GM23338 (cell line): ENCODE results near the gene MAP2K5. TPM values are rescaled to one million over a fixed set of nuclear protein-coding genes. Genes with fewer than 3 reads are reported as not detected.

Source experiments
- ATAC-seq: fragments of 200-7000 bp; cut with Tn5 transposase; 3 replicates; pipeline ENCODE4 v1.9.1; 2020
- DNase-seq: peaks from one replicate; pipeline ENCODE4 v3.0.0-alpha.2; 2015; ENCODE audit warnings: low spot score
- H2AFZ ChIP-seq: fragments of 200-600 bp; sonication (generic); 2 replicates; pipeline ENCODE4 v1.8.0; 2016; ENCODE audit warnings: antibody characterized with exemption, mild to moderate bottlenecking, moderate library complexity
- H3F3A ChIP-seq: fragments of 200-600 bp; sonication (generic); replicated peaks from 2 replicates; pipeline ENCODE4 v1.8.0; 2017; ENCODE audit warnings: antibody characterized with exemption, mixed run types, low read depth
- H3K27ac ChIP-seq: fragments of 200-600 bp; sonication (generic); 2 replicates; pipeline ENCODE4 v1.6.1; 2016; ENCODE audit warnings: low read depth
- H3K27me3 ChIP-seq: fragments of 200-600 bp; sonication (generic); 2 replicates; pipeline ENCODE4 v1.8.0; 2016; ENCODE audit warnings: mild to moderate bottlenecking, mixed run types, moderate library complexity; ENCODE audit not compliant: insufficient read depth
- H3K36me3 ChIP-seq: fragments of 200-600 bp; sonication (generic); 2 replicates; pipeline ENCODE4 v1.8.0; 2016; ENCODE audit warnings: mild to moderate bottlenecking; ENCODE audit not compliant: insufficient read depth
- H3K4me1 ChIP-seq: fragments of 200-600 bp; sonication (generic); 2 replicates; pipeline ENCODE4 v1.8.0; 2016; ENCODE audit warnings: mild to moderate bottlenecking, moderate library complexity; ENCODE audit not compliant: insufficient read depth
- H3K4me2 ChIP-seq: fragments of 200-600 bp; sonication (generic); 2 replicates; pipeline ENCODE4 v1.7.1; 2017; ENCODE audit warnings: mixed run types
- H3K4me3 ChIP-seq: fragments of 200-600 bp; sonication (generic); 2 replicates; pipeline ENCODE4 v1.6.1; 2016; ENCODE audit warnings: mixed run types
- H3K79me2 ChIP-seq: fragments of 200-600 bp; sonication (generic); replicated peaks from 2 replicates; pipeline ENCODE4 v1.8.0; 2017; ENCODE audit warnings: mild to moderate bottlenecking; ENCODE audit not compliant: insufficient read depth
- H3K9me2 ChIP-seq: fragments of 200-600 bp; sonication (generic); 2 replicates; pipeline ENCODE4 v1.8.0; 2017; ENCODE audit not compliant: insufficient read depth
- H4K20me1 ChIP-seq: fragments of 200-600 bp; sonication (generic); replicated peaks from 2 replicates; pipeline ENCODE4 v1.8.0; 2017; ENCODE audit warnings: mild to moderate bottlenecking; ENCODE audit not compliant: insufficient read depth
- H3K27ac Mint-ChIP-seq: 2 replicates; pipeline ENCODE4 v1.8.0; 2020; ENCODE audit warnings: inconsistent platforms, mild to moderate bottlenecking, moderate library complexity, mixed read lengths
- H3K27me3 Mint-ChIP-seq: 3 replicates; pipeline ENCODE4 v1.8.0; 2022; ENCODE audit warnings: low read depth, mild to moderate bottlenecking, moderate library complexity, mixed read lengths, inconsistent platforms; ENCODE audit not compliant: insufficient read depth, poor library complexity
- H3K36me3 Mint-ChIP-seq: 3 replicates; pipeline ENCODE4 v1.8.0; 2021; ENCODE audit warnings: low read depth, mild to moderate bottlenecking, inconsistent platforms, moderate library complexity, mixed read lengths
- H3K4me1 Mint-ChIP-seq: 3 replicates; pipeline ENCODE4 v1.8.0; 2020; ENCODE audit warnings: mild to moderate bottlenecking, inconsistent platforms, mixed read lengths
- H3K4me3 Mint-ChIP-seq: 3 replicates; pipeline ENCODE4 v1.8.0; 2021; ENCODE audit warnings: moderate library complexity, mild to moderate bottlenecking, inconsistent platforms, mixed read lengths
- H3K9me3 Mint-ChIP-seq: 3 replicates; pipeline ENCODE4 v1.8.0; 2020; ENCODE audit warnings: moderate library complexity, mild to moderate bottlenecking, inconsistent platforms, mixed read lengths
- CREB1 ChIP-seq: fragments of 250-450 bp; sonication (Bioruptor Pico); IDR thresholded peaks from 2 replicates; pipeline ENCODE4 v1.5.0; 2020; ENCODE audit warnings: low read depth, mild to moderate bottlenecking, moderate library complexity
- EZH2 ChIP-seq: fragments of 200-600 bp; sonication (generic); IDR thresholded peaks from one replicate; pipeline ENCODE4 v1.8.0; 2017; ENCODE audit warnings: antibody characterized with exemption, mild to moderate bottlenecking, low read depth; ENCODE audit not compliant: unreplicated experiment
- EZH2phosphoT487 ChIP-seq: fragments of 200-600 bp; sonication (generic); IDR thresholded peaks from one replicate; pipeline ENCODE4 v1.8.1; 2018; ENCODE audit warnings: antibody characterized with exemption; ENCODE audit not compliant: unreplicated experiment
- JUNB ChIP-seq: IDR thresholded peaks from one replicate; pipeline ENCODE4 v1.6.1; 2016; ENCODE audit warnings: antibody characterized with exemption; ENCODE audit not compliant: unreplicated experiment
- NANOG ChIP-seq: IDR thresholded peaks from 2 replicates; pipeline ENCODE4 v1.6.1; 2016; ENCODE audit warnings: antibody characterized with exemption, borderline replicate concordance
- POLR2AphosphoS5 ChIP-seq: IDR thresholded peaks from 2 replicates; pipeline ENCODE4 v1.6.1; 2016; ENCODE audit warnings: antibody characterized with exemption, low read depth
- REST ChIP-seq: IDR thresholded peaks from one replicate; pipeline ENCODE4 v1.6.1; 2018; ENCODE audit warnings: antibody characterized with exemption; ENCODE audit not compliant: unreplicated experiment
- STAT1 ChIP-seq: IDR thresholded peaks from one replicate; pipeline ENCODE4 v1.6.1; 2016; ENCODE audit warnings: antibody characterized with exemption; ENCODE audit not compliant: unreplicated experiment
- ZNF114 ChIP-seq: fragments of 250-450 bp; sonication (Bioruptor Pico); IDR thresholded peaks from 2 replicates; pipeline ENCODE4 v1.5.0; 2020; ENCODE audit warnings: mild to moderate bottlenecking, moderate library complexity
- ZNF331 ChIP-seq: fragments of 250-450 bp; sonication (Bioruptor Pico); IDR thresholded peaks from 2 replicates; pipeline ENCODE4 v1.5.0; 2020; ENCODE audit warnings: low read depth, mild to moderate bottlenecking, moderate library complexity
- polyA plus RNA-seq: library from polyadenylated mRNA; unstranded; fragments of >200 nt; fragmentation: Nextera tagmentation; extraction: Ambion mirVana; gene quantifications from 2 replicates; pipeline ENCODE4 v1.2.1, GENCODE V29; 2016
- total RNA-seq: library from RNA; depleted of rRNA; stranded (reverse); fragments of >200 nt; shearing (Covaris generic); gene quantifications from 2 replicates; pipeline ENCODE4 v1.2.3, GENCODE V29; 2014
- TF ChIP-seq, protein P1 (sequence below), 2 experiments: fragments of 200-600 bp in 1 of 2; sonication (generic) in 1 of 2; conservative IDR thresholded peaks; 2 replicates each; pipeline versions ENCODE4 v1.5.1 to v1.6.1; 2016 to 2017; ENCODE audit warnings: antibody characterized with exemption in 2 of 2, low read depth in 2 of 2, mild to moderate bottlenecking in 2 of 2, moderate library complexity in 1 of 2
- TF ChIP-seq, protein P2 (sequence below): IDR thresholded peaks from 2 replicates; pipeline ENCODE4 v1.6.1; 2016; ENCODE audit warnings: antibody characterized with exemption

Gene MAP2K5
- total and polyA plus RNA-seq, 2 experiments from 2014 or later, result 6.5 to 13.6 TPM

DNA sequence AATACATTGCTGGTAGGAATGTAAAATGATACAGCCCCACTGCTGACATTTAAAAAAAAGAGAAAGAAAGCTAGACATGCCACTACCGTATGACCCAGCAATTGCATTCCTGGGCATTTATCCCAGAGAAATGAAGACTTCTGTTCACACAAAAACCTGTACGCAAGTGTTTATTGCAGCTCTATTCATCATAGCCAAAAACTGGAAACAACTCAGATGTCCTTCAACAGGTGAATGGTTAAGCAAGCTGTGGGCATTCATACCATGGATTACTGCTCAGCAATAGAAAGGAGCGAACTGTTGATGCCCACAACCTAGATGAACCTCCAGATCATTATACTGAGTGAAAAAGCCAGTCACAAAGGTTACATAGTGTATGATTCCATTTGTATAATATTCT, 132.5 kb downstream of the MAP2K5 start:
- H3K27ac Mint-ChIP-seq, result no peak overlapping the region

DNA sequence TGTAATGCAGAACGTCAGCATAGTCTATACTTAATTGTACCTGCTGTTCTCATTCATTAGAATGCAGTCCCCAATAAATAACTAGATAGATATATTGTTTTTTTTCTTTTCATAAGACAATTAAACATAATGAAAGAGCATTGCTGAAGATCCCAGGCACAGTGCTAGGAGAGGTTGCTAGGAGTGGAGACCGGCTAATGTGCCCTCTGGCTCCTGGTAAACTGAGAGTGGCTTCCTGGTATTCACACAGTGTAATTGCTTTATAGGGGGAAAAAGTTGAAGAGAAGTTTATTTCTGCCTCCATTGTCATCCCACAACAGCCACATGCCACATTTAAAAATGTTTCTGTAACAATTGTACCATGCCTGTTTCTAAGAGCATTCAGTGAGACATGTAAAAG, 135.6 kb downstream of the MAP2K5 start:
- Histone ChIP-seq H2AFZ (no peak overlapping the region), H3K79me2 (no peaks in the 10 kb centered on the region), H3K27ac (no peak overlapping the region), H3K9me2 (no peaks in the 10 kb centered on the region), H4K20me1 (no peaks in the 10 kb centered on the region), H3K27me3 (no peaks in the 10 kb centered on the region), H3F3A (no peaks in the 10 kb centered on the region), H3K4me2 (no peak overlapping the region), H3K36me3 (no peaks in the 10 kb centered on the region), H3K4me1 (peaks cover 6% of the 10 kb centered on the region; the same call in 1 of the 2 replicates), H3K4me3 (no peak overlapping the region)
- DNase-seq, result no peak
- Mint-ChIP-seq H3K4me3 (no peak overlapping the region), H3K4me1 (peaks cover 13% of the 10 kb centered on the region), H3K27me3 (peaks cover 5% of the 10 kb centered on the region), H3K9me3 (peaks cover 1% of the 10 kb centered on the region; the same call in 2 of the 3 replicates), H3K36me3 (peaks cover under 1% of the 10 kb centered on the region; the same call in 1 of the 3 replicates), H3K27ac (no peak overlapping the region)
- no peak for ATAC-seq
- TF ChIP-seq, protein P1, sequence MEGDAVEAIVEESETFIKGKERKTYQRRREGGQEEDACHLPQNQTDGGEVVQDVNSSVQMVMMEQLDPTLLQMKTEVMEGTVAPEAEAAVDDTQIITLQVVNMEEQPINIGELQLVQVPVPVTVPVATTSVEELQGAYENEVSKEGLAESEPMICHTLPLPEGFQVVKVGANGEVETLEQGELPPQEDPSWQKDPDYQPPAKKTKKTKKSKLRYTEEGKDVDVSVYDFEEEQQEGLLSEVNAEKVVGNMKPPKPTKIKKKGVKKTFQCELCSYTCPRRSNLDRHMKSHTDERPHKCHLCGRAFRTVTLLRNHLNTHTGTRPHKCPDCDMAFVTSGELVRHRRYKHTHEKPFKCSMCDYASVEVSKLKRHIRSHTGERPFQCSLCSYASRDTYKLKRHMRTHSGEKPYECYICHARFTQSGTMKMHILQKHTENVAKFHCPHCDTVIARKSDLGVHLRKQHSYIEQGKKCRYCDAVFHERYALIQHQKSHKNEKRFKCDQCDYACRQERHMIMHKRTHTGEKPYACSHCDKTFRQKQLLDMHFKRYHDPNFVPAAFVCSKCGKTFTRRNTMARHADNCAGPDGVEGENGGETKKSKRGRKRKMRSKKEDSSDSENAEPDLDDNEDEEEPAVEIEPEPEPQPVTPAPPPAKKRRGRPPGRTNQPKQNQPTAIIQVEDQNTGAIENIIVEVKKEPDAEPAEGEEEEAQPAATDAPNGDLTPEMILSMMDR (conservative IDR thresholded peaks at IDR 0.05; ENCODE audit: low read depth in 2 of 2), result no peak
- TF ChIP-seq CREB1 (no peak), ZNF331 (CRISPR knock-in tag) (no peak), EZH2 (no peak), ZNF114 (CRISPR knock-in tag) (no peak), STAT1 (no peak), EZH2phosphoT487 (no peak), POLR2AphosphoS5 (no peak), NANOG (no peak), JUNB (no peak), REST (no peak)
- TF ChIP-seq, protein P2, sequence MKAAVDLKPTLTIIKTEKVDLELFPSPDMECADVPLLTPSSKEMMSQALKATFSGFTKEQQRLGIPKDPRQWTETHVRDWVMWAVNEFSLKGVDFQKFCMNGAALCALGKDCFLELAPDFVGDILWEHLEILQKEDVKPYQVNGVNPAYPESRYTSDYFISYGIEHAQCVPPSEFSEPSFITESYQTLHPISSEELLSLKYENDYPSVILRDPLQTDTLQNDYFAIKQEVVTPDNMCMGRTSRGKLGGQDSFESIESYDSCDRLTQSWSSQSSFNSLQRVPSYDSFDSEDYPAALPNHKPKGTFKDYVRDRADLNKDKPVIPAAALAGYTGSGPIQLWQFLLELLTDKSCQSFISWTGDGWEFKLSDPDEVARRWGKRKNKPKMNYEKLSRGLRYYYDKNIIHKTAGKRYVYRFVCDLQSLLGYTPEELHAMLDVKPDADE, result no peak

More for the DNA sequence above, 132.5 kb downstream of the MAP2K5 start:
- H3K27me3 Mint-ChIP-seq, result peaks cover 4% of the 10 kb centered on the region
- TF ChIP-seq EZH2phosphoT487 (no peak), CREB1 (no peak), POLR2AphosphoS5 (no peak)
- peaks cover 11% of the 10 kb centered on the region for H3K4me1 Mint-ChIP-seq
- no peak overlapping the region for H3K4me3 Mint-ChIP-seq
- Histone ChIP-seq H3K4me1 (peaks cover 6% of the 10 kb centered on the region; the same call in 1 of the 2 replicates), H3F3A (no peaks in the 10 kb centered on the region), H4K20me1 (no peaks in the 10 kb centered on the region), H3K36me3 (no peaks in the 10 kb centered on the region), H3K9me2 (no peaks in the 10 kb centered on the region), H3K4me2 (no peak overlapping the region), H2AFZ (no peak overlapping the region), H3K27me3 (no peaks in the 10 kb centered on the region), H3K79me2 (no peaks in the 10 kb centered on the region), H3K4me3 (no peak overlapping the region), H3K27ac (no peak overlapping the region)
- no peaks in the 10 kb centered on the region; the same call in 2 of the 3 replicates for H3K36me3 Mint-ChIP-seq
- ATAC-seq (no peak), DNase-seq (no peak)
- peaks cover 6% of the 10 kb centered on the region; the same call in 2 of the 3 replicates for H3K9me3 Mint-ChIP-seq
